Measurements from ENCODE around the gene SNRNP35. TPM values are rescaled to one million over a fixed set of nuclear protein-coding genes. Genes with fewer than 3 reads are reported as not detected.
"Not testable (repeated sequence)": the region's sequence is repeated elsewhere in the genome, so short reads cannot be mapped to it uniquely, and the experiment has no call there.

SNRNP35 gene
- total RNA-seq, 1 donor from 2014 or later: 25.8 TPM

DNA sequence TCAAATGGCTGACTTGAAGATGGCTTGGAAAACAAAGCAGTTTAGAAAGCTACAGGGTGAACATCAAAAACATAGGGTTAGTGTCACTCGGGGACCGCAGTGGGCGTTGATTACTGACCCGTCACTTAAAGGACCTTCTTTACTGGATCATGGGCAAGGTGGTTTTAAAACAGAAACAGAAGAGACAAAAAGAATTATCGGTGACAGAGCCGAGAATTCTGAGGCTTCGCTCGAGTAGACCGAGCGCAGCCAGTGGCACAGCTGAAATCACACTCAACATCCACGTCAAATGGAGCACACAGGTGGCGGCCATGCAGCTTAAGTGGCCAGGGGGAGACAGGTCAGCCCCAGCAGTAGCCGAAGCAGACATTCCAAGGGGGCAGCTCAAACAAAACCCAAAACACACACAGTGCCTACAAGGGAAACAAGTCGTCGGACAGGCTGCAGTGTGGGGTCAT lies 17.3 kb downstream of the SNRNP35 start:
- no peak overlapping the region for H3K27ac Mint-ChIP-seq
- peaks cover 39% of the 10 kb centered on the region for H3K36me3 Mint-ChIP-seq
- no peaks in the 10 kb centered on the region for H3K9me3 Mint-ChIP-seq
- H3K4me3 Mint-ChIP-seq: no peak overlapping the region
- no peaks in the 10 kb centered on the region for H3K27me3 Mint-ChIP-seq (ENCODE audit: low read depth)
- TF ChIP-seq, protein P1, sequence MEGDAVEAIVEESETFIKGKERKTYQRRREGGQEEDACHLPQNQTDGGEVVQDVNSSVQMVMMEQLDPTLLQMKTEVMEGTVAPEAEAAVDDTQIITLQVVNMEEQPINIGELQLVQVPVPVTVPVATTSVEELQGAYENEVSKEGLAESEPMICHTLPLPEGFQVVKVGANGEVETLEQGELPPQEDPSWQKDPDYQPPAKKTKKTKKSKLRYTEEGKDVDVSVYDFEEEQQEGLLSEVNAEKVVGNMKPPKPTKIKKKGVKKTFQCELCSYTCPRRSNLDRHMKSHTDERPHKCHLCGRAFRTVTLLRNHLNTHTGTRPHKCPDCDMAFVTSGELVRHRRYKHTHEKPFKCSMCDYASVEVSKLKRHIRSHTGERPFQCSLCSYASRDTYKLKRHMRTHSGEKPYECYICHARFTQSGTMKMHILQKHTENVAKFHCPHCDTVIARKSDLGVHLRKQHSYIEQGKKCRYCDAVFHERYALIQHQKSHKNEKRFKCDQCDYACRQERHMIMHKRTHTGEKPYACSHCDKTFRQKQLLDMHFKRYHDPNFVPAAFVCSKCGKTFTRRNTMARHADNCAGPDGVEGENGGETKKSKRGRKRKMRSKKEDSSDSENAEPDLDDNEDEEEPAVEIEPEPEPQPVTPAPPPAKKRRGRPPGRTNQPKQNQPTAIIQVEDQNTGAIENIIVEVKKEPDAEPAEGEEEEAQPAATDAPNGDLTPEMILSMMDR (IDR thresholded peaks at IDR 0.05; ENCODE audit: unreplicated experiment): no peak
- peaks cover 2% of the 10 kb centered on the region for H3K4me1 Mint-ChIP-seq
- DNase-seq (ENCODE audit: low spot score in 2 of 2, unreplicated experiment in 2 of 2): no peak

DNA sequence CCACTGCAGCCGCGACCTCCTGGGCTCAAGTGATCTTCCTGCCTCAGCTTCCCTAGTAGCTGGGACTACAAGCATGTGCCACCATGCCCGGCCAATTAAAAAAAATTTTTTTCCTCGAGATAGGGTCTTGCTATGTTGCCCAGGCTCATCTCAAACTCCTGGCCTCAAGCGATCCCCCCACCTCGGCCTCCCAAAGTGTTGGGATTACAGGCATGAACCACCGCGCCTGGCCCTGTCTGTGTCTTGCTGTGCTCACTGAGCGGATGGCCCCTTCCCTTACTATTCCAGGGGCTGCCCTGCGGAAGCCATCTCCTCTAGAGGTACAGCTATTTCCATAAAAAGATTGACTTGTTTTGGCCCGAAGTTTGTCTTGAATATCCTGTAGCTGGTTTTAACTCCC lies 20.1 kb downstream of the SNRNP35 start:
- Mint-ChIP-seq H3K27me3 (ENCODE audit: low read depth) (no peaks in the 10 kb centered on the region), H3K36me3 (peaks cover 31% of the 10 kb centered on the region), H3K4me1 (peaks cover 2% of the 10 kb centered on the region), H3K27ac (no peak overlapping the region), H3K4me3 (no peak overlapping the region), H3K9me3 (no peaks in the 10 kb centered on the region)
- DNase-seq (ENCODE audit: low spot score in 2 of 2, unreplicated experiment in 2 of 2): no peak
- TF ChIP-seq, protein P1 (IDR thresholded peaks at IDR 0.05; ENCODE audit: unreplicated experiment): no peak

DNA sequence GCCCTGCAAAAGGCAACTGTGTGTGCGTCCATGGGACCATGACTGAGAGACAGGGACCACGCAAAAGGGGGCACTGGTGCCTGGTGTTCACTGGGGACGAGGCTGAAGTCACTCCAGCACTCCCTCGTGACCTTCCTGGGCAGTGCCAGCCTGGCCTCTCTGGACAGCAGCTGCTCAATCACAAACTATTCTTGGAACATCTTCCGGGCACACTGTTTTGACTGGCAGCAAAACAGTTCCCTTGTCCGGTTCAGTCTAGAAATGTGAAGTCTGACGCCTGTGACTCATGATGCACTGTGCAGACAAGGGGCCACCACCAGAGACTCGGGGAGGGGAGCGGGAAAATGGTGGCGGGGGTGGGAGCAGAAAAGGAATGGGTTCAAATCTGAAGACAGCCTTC lies 20.8 kb downstream of the SNRNP35 start:
- Mint-ChIP-seq H3K4me1 (peaks cover 2% of the 10 kb centered on the region), H3K27ac (no peak overlapping the region), H3K36me3 (peaks cover 33% of the 10 kb centered on the region), H3K9me3 (no peaks in the 10 kb centered on the region), H3K4me3 (no peak overlapping the region), H3K27me3 (ENCODE audit: low read depth) (no peaks in the 10 kb centered on the region)
- TF ChIP-seq, protein P1 (IDR thresholded peaks at IDR 0.05; ENCODE audit: unreplicated experiment): no peak
- no peak for DNase-seq (ENCODE audit: low spot score in 2 of 2, unreplicated experiment in 2 of 2)

DNA sequence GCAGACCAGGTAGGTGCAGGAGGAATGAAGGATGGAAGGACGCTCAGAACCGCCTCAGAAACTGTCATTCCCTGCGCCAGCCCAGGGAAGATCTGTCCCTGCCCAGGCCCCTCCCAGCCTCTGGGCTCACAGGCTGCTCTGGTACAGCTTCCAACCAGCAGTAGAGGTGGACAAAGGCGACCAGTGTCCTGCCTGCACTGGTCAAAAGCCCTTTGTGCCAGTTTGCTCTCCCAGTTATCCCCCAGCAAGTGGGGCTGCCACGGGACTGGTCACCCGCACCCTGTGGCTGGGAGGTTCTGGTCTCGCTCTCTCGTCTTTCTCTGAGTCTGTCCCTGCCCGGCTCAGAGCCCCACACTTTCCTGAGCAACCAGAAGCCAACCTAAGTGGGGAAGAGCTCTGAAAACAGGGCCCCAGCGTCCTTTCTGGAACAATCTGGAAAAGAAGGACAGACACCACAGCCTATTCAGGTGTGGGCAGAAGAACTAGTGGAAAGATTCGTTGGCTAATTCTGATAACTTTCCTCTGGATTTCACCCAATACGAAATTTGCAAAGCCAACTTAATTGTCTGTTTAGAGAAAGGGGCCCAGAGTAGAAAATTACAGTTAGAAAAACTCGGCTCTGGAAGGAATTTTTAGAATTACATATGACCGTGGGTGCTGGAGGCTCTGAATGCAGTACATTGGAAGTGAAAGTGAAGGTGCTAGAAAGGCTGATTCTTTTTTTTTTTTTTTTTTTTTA lies 21.7 kb downstream of the SNRNP35 start:
- TF ChIP-seq, protein P1 (IDR thresholded peaks at IDR 0.05; ENCODE audit: unreplicated experiment): no peak
- no peak overlapping the region for H3K4me3 Mint-ChIP-seq
- peaks cover 2% of the 10 kb centered on the region for H3K4me1 Mint-ChIP-seq
- peaks cover 32% of the 10 kb centered on the region for H3K36me3 Mint-ChIP-seq
- H3K27me3 Mint-ChIP-seq (ENCODE audit: low read depth): no peaks in the 10 kb centered on the region
- no peak overlapping the region for H3K27ac Mint-ChIP-seq
- DNase-seq (ENCODE audit: low spot score in 2 of 2, unreplicated experiment in 2 of 2): no peak
- no peaks in the 10 kb centered on the region for H3K9me3 Mint-ChIP-seq

DNA sequence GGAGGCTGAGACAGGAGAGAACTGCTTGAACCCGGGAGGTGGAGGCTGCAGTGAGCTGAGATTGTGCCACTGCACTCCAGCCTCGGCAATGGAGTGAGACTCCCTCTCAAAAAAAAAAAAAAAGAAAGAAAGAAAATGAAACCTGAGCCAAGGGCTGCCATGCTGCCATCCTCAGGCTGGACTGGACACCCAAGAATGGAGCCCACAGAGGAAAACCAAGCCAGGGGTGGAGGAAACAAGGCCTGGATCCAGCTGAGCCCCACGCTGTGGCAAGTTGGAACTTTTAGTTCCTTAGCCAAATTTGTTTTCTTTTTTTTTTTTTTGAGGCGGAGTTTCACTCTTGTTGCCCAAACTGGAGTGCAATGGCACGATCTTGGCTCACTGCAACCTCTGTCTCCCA lies 23.3 kb downstream of the SNRNP35 start:
- not testable (repeated sequence) for H3K4me3 Mint-ChIP-seq

DNA sequence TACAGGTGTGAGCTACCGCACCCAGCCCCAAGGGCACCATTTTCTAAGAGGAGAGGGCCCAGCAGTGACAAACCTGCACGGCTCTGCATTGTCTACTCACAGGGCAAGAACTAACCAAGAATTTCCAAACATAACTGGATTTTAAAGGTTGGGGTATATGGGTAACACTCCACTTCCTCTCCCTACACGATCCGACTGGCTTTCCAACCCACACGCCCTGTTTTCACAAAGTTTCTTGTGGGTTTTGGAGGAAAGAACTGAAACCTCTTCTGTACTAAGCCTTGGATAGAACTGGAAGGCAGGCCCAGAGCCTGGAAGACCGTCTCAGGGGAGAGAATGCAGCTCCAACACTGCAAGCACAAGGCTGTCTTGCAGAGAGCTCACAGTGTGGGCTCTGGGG lies 24.9 kb downstream of the SNRNP35 start:
- Mint-ChIP-seq H3K27me3 (ENCODE audit: low read depth) (no peaks in the 10 kb centered on the region), H3K9me3 (peaks cover 5% of the 10 kb centered on the region), H3K36me3 (peaks cover 25% of the 10 kb centered on the region), H3K4me1 (no peaks in the 10 kb centered on the region), H3K27ac (no peak overlapping the region), H3K4me3 (no peak overlapping the region)
- DNase-seq (ENCODE audit: low spot score in 2 of 2, unreplicated experiment in 2 of 2): no peak
- TF ChIP-seq, protein P1 (IDR thresholded peaks at IDR 0.05; ENCODE audit: unreplicated experiment): no peak

More for the DNA sequence above, 23.3 kb downstream of the SNRNP35 start:
- peaks cover 28% of the 10 kb centered on the region for H3K36me3 Mint-ChIP-seq
- not testable (repeated sequence) for H3K4me1 Mint-ChIP-seq; H3K27ac Mint-ChIP-seq; H3K9me3 Mint-ChIP-seq; H3K27me3 Mint-ChIP-seq (ENCODE audit: low read depth); DNase-seq (ENCODE audit: low spot score in 2 of 2, unreplicated experiment in 2 of 2)
